HK-2 (cell line): ENCODE data around the gene CLSTN2.

ENCODE experiments used
- DNase-seq: peaks from one replicate; pipeline ENCODE4 v3.0.0-alpha.2; 2018; ENCODE audit not compliant: unreplicated experiment

CLSTN2 gene

GRCh38 chr3:140378571-140379340, 443.8 kb downstream of the CLSTN2 start:
- no peak for DNase-seq

GRCh38 chr3:140384028-140384771, 449.2 kb downstream of the CLSTN2 start:
- no peak for DNase-seq

GRCh38 chr3:140384876-140385275, 449.9 kb downstream of the CLSTN2 start:
- DNase-seq = no peak

GRCh38 chr3:140386357-140387100, 451.5 kb downstream of the CLSTN2 start:
- no peak for DNase-seq

- no peak for DNase-seq
Measured at GRCh38 chr3:140387244-140387643, 452.3 kb downstream of the CLSTN2 start.

GRCh38 chr3:140388202-140388922, 453.4 kb downstream of the CLSTN2 start:
- no peak for DNase-seq

- no peak for DNase-seq
Measured at GRCh38 chr3:140391061-140391460, 456.1 kb downstream of the CLSTN2 start.

GRCh38 chr3:140394488-140395133, 459.6 kb downstream of the CLSTN2 start:
- no peak for DNase-seq

- no peak for DNase-seq
Measured at GRCh38 chr3:140395134-140396075, 460.4 kb downstream of the CLSTN2 start.

GRCh38 chr3:140396110-140396509, 461.1 kb downstream of the CLSTN2 start:
- no peak for DNase-seq

- no peak for DNase-seq
Measured at GRCh38 chr3:140397847-140398246, 462.9 kb downstream of the CLSTN2 start.

- no peak for DNase-seq
Measured at GRCh38 chr3:140398387-140398786, 463.4 kb downstream of the CLSTN2 start.

GRCh38 chr3:140399871-140400270, 464.9 kb downstream of the CLSTN2 start:
- DNase-seq = no peak

GRCh38 chr3:140403079-140403478, 468.1 kb downstream of the CLSTN2 start:
- DNase-seq = no peak

- no peak for DNase-seq
Measured at GRCh38 chr3:140403608-140404007, 468.6 kb downstream of the CLSTN2 start.

GRCh38 chr3:140406655-140407054, 471.7 kb downstream of the CLSTN2 start:
- DNase-seq = no peak

GRCh38 chr3:140408252-140408651, 473.3 kb downstream of the CLSTN2 start:
- no peak for DNase-seq

- no peak for DNase-seq
Measured at GRCh38 chr3:140416666-140417065, 481.7 kb downstream of the CLSTN2 start.

- DNase-seq = no peak
Measured at GRCh38 chr3:140420621-140421357, 485.8 kb downstream of the CLSTN2 start.
